Measurements from ENCODE around the gene C12orf60. TPM values are rescaled to one million over a fixed set of nuclear protein-coding genes. Genes with fewer than 3 reads are reported as not detected.

C12orf60 gene
- total RNA-seq, 1 experiment from 2014 or later = 1.9 TPM

GRCh38 chr12:14782756-14783155 lies 20.7 kb upstream of the C12orf60 start:
- no peak overlapping the region for H3K56ac ChIP-seq (ENCODE audit: insufficient read length, low read depth, low read length)
- no peak for TF ChIP-seq CTCF (conservative IDR thresholded peaks at IDR 0.05)

More at GRCh38 chr12:14782756-14783155, 20.7 kb upstream of the C12orf60 start:
- Histone ChIP-seq H2BK120ac (ENCODE audit: low read depth, low read length, poor library complexity, severe bottlenecking) (no peak overlapping the region), H2BK12ac (ENCODE audit: insufficient read length, low read depth, low read length) (no peak overlapping the region), H4K8ac (replicated peaks; ENCODE audit: insufficient read length, low read depth, low read length) (no peak overlapping the region), H4K5ac (ENCODE audit: insufficient read length, low read depth, low read length) (no peak overlapping the region), H3K4me1 (ENCODE audit: insufficient read depth, low read length) (peaks cover 2% of the 10 kb centered on the region; the same call in 1 of the 2 replicates), H3K14ac (ENCODE audit: insufficient read depth, low read length) (no peak overlapping the region), H3K18ac (ENCODE audit: insufficient read length, low read depth, low read length) (no peak overlapping the region), H3K79me2 (ENCODE audit: insufficient read depth, low read length) (no peaks in the 10 kb centered on the region), H3K4me2 (ENCODE audit: insufficient read depth, insufficient read length, low read length) (no peak overlapping the region), H4K91ac (ENCODE audit: insufficient read length, low read depth, low read length) (no peak overlapping the region), H3K9ac (ENCODE audit: extremely low read depth, insufficient read length, low read length) (no peak overlapping the region), H3K9me3 (ENCODE audit: control insufficient read depth, low read depth, low read length) (no peaks in the 10 kb centered on the region), H3K27ac (ENCODE audit: insufficient read length, low read depth, low read length) (no peak overlapping the region), H3K23ac (ENCODE audit: insufficient read length, low read depth, low read length) (no peak overlapping the region), H2AFZ (ENCODE audit: low read length) (no peak overlapping the region), H3K27me3 (ENCODE audit: insufficient read depth, low read length) (no peaks in the 10 kb centered on the region), H2AK5ac (ENCODE audit: insufficient read length, low read length) (no peak overlapping the region), H3K4ac (ENCODE audit: low read depth, low read length) (no peak overlapping the region), H2BK20ac (ENCODE audit: low read depth, low read length, poor library complexity, severe bottlenecking) (no peak overlapping the region), H3T11ph (ENCODE audit: low read length) (no peak overlapping the region), H3K79me1 (ENCODE audit: insufficient read depth, low read depth, low read length, poor library complexity, severe bottlenecking) (no peaks in the 10 kb centered on the region), H4K20me1 (ENCODE audit: control insufficient read depth, insufficient read depth, insufficient read length) (no peaks in the 10 kb centered on the region), H2BK5ac (ENCODE audit: insufficient read length, low read length) (no peak overlapping the region), H3K23me2 (ENCODE audit: insufficient read length, low read depth, low read length, poor library complexity, severe bottlenecking) (no peaks in the 10 kb centered on the region), H2BK15ac (ENCODE audit: low read depth, low read length) (no peak overlapping the region)
- Mint-ChIP-seq H3K4me3 (no peak overlapping the region), H3K4me1 (peaks cover 0 to 8% of the 10 kb centered on the region in 2 experiments; a peak in 2 of 4 replicates), H3K27me3 (ENCODE audit: low read depth) (no peaks in the 10 kb centered on the region), H3K9me3 (no peaks in the 10 kb centered on the region), H3K36me3 (ENCODE audit: insufficient read depth in 1 of 3, low read depth in 3 of 3) (peaks cover 12 to 30% (median 14%) of the 10 kb centered on the region in 3 experiments; a peak in 6 of 7 replicates), H3K27ac (no peak overlapping the region; a peak in 1 of 7 replicates)
- no peak for DNase-seq
